Measurements from ENCODE around the gene B4GALT6. TPM values are rescaled to one million over a fixed set of nuclear protein-coding genes. Genes with fewer than 3 reads are reported as not detected.
A peak's percentile ranks its signal among the peaks of the same experiment; 100 is the strongest.

Gene B4GALT6
- total RNA-seq, 2 donors from 2014 or later = 3.5 to 9.0 TPM

- DNase-seq (ENCODE audit: low spot score) = no peak
- Histone ChIP-seq H3K27me3 (replicated peaks; ENCODE audit: insufficient read depth) (no peaks in the 10 kb centered on the region), H3K4me3 (no peak overlapping the region), H3K4me1 (replicated peaks) (no peaks in the 10 kb centered on the region), H3K27ac (peak overlapping the region in 1 of 2 donors; percentile 4), H3K36me3 (no peaks in the 10 kb centered on the region), H3K9me3 (no peaks in the 10 kb centered on the region)
- intact Hi-C loops (cut with DNase I) = no loop called here
- WGBS = 75% methylated on average over 4 of the region's 4 CpGs
- TF ChIP-seq POLR2A (IDR thresholded peaks at IDR 0.05) (no peak), POLR2AphosphoS5 (IDR thresholded peaks at IDR 0.05) (no peak)
These were observed 37.1 kb downstream of the B4GALT6 start for GRCh38 chr18:31647127-31647753.

GRCh38 chr18:31646332-31647126, 37.9 kb downstream of the B4GALT6 start:
- DNase-seq (ENCODE audit: low spot score) = no peak
- Histone ChIP-seq H3K4me3 (no peak overlapping the region), H3K27ac (peak overlapping the region in 1 of 2 donors; percentile 4), H3K36me3 (no peaks in the 10 kb centered on the region), H3K27me3 (replicated peaks; ENCODE audit: insufficient read depth) (no peaks in the 10 kb centered on the region), H3K9me3 (no peaks in the 10 kb centered on the region), H3K4me1 (replicated peaks) (no peaks in the 10 kb centered on the region)
- TF ChIP-seq POLR2A (IDR thresholded peaks at IDR 0.05) = no peak
- no peak for TF ChIP-seq POLR2AphosphoS5 (IDR thresholded peaks at IDR 0.05)
- TF ChIP-seq, protein P1, sequence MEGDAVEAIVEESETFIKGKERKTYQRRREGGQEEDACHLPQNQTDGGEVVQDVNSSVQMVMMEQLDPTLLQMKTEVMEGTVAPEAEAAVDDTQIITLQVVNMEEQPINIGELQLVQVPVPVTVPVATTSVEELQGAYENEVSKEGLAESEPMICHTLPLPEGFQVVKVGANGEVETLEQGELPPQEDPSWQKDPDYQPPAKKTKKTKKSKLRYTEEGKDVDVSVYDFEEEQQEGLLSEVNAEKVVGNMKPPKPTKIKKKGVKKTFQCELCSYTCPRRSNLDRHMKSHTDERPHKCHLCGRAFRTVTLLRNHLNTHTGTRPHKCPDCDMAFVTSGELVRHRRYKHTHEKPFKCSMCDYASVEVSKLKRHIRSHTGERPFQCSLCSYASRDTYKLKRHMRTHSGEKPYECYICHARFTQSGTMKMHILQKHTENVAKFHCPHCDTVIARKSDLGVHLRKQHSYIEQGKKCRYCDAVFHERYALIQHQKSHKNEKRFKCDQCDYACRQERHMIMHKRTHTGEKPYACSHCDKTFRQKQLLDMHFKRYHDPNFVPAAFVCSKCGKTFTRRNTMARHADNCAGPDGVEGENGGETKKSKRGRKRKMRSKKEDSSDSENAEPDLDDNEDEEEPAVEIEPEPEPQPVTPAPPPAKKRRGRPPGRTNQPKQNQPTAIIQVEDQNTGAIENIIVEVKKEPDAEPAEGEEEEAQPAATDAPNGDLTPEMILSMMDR (IDR thresholded peaks at IDR 0.05) = no peak
- WGBS = 44% methylated on average over 7 of the region's 7 CpGs
- intact Hi-C loops (cut with DNase I) = no loop called here

DNA sequence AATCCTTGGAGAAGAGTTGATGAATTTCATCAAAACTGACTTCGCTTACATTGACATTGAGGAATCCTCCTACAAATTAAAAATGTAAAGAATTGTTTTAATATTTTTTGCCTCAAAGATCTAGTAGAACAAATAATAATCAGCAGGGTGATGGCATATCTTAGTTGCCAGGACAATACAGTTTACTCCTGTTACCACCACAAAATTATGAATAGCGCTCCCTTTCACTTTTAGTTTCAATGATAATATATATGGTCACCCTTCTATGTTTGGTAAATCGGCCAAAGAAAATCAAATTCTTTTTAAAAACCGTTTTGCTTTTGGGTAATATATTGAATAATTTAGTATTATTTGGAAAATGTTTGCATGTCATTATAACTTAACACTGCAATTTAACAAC, 39.0 kb downstream of the B4GALT6 start:
- 92% methylated on average over 4 of the region's 4 CpGs for WGBS
- no peak for TF ChIP-seq POLR2AphosphoS5 (IDR thresholded peaks at IDR 0.05)
- TF ChIP-seq, protein P1 (IDR thresholded peaks at IDR 0.05) = no peak
- no peak for TF ChIP-seq POLR2A (IDR thresholded peaks at IDR 0.05)
- H3K4me3 ChIP-seq = no peak overlapping the region
- no peak for DNase-seq (ENCODE audit: low spot score)
- no peaks in the 10 kb centered on the region for H3K9me3 ChIP-seq
- no peaks in the 10 kb centered on the region for H3K27me3 ChIP-seq (replicated peaks; ENCODE audit: insufficient read depth)
- intact Hi-C loops (cut with DNase I) = no loop called here
- no peaks in the 10 kb centered on the region for H3K36me3 ChIP-seq
- no peak overlapping the region for H3K27ac ChIP-seq
- H3K4me1 ChIP-seq (replicated peaks) = no peaks in the 10 kb centered on the region

GRCh38 chr18:31643003-31643402, 41.4 kb downstream of the B4GALT6 start:
- no peak for DNase-seq (ENCODE audit: low spot score)
- TF ChIP-seq POLR2AphosphoS5 (IDR thresholded peaks at IDR 0.05) = no peak
- TF ChIP-seq POLR2A (IDR thresholded peaks at IDR 0.05) = no peak
- TF ChIP-seq, protein P1 (IDR thresholded peaks at IDR 0.05) = no peak
- Histone ChIP-seq H3K9me3 (no peaks in the 10 kb centered on the region), H3K27me3 (replicated peaks; ENCODE audit: insufficient read depth) (no peaks in the 10 kb centered on the region), H3K36me3 (no peaks in the 10 kb centered on the region), H3K4me1 (replicated peaks) (no peaks in the 10 kb centered on the region), H3K4me3 (no peak overlapping the region), H3K27ac (no peak overlapping the region)
- intact Hi-C loops (cut with DNase I) = loop anchor here (5.0 kb wide), 1 partner anchor 39 kb away; the partner anchor contains the start of gene B4GALT6
- 80% methylated on average over 4 of the region's 4 CpGs for WGBS

DNA sequence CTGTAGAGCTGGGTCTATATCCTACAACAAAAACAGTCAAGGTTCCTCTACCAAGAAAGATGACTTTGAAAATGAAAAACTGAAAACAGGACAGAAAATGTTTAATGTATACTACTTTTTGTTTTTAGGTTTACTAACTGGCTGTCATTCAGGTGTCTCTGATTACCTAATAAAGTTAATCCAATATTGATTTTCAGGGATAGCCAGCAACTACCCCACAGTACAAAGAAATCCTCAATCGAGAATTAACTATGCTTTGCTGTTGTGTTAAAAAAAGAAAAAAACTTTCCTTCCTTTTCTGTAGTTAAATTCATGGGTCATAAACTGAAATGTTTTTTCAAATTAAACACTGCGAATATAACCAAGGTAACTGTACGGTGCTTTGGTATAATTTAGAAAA, 46.9 kb downstream of the B4GALT6 start:
- TF ChIP-seq POLR2A (IDR thresholded peaks at IDR 0.05) = no peak
- TF ChIP-seq, protein P1 (IDR thresholded peaks at IDR 0.05) = no peak
- TF ChIP-seq POLR2AphosphoS5 (IDR thresholded peaks at IDR 0.05) = no peak
- Histone ChIP-seq H3K4me1 (replicated peaks) (no peaks in the 10 kb centered on the region), H3K36me3 (no peaks in the 10 kb centered on the region), H3K27me3 (replicated peaks; ENCODE audit: insufficient read depth) (no peaks in the 10 kb centered on the region), H3K9me3 (no peaks in the 10 kb centered on the region), H3K27ac (no peak overlapping the region), H3K4me3 (no peak overlapping the region)
- no peak for DNase-seq (ENCODE audit: low spot score)
- 53% methylated on average over 3 of the region's 3 CpGs for WGBS
- intact Hi-C loops (cut with DNase I) = no loop called here
